ENCODE results near the gene MIX23.

DNA sequence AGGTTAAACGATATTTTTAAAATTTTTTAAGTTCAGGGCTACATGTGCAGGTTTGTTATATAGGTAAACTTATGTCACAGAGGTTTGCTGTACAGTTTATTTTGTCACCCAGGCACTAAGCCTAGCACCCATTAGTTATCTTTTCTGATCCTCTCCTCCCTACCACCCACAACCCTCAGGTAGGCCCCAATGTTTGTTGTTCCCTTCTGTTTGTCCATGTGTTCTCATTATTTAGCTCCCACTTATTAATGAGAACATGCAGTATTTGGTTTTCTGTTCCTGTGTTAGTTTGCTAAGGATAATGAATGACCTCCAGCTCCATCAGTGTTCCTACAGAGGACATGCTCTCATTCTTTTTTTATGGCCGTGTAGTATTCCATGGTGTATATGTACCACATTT is 15.9 kb upstream of the MIX23 start:
- TF ChIP-seq, protein P1, sequence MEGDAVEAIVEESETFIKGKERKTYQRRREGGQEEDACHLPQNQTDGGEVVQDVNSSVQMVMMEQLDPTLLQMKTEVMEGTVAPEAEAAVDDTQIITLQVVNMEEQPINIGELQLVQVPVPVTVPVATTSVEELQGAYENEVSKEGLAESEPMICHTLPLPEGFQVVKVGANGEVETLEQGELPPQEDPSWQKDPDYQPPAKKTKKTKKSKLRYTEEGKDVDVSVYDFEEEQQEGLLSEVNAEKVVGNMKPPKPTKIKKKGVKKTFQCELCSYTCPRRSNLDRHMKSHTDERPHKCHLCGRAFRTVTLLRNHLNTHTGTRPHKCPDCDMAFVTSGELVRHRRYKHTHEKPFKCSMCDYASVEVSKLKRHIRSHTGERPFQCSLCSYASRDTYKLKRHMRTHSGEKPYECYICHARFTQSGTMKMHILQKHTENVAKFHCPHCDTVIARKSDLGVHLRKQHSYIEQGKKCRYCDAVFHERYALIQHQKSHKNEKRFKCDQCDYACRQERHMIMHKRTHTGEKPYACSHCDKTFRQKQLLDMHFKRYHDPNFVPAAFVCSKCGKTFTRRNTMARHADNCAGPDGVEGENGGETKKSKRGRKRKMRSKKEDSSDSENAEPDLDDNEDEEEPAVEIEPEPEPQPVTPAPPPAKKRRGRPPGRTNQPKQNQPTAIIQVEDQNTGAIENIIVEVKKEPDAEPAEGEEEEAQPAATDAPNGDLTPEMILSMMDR (conservative IDR thresholded peaks at IDR 0.05; ENCODE audit: low read length) = no peak
- no peak for TF ChIP-seq EZH2phosphoT487 (IDR thresholded peaks at IDR 0.05; ENCODE audit: borderline replicate concordance)
